Transverse colon (tissue), 3 donors: ENCODE results near the gene ACAP3.

ENCODE experiments used
- CTCF ChIP-seq, 5 experiments: fragments of 200-600 bp in 3 of 5; fragments of 450-650 bp in 2 of 5; sonication (generic) in 3 of 5; IDR thresholded peaks; 1 replicate in 2 of 5; 2 replicates in 3 of 5; pipeline ENCODE4 v1.5.1; 2016 to 2017; ENCODE audit warnings: antibody characterized with exemption in 5 of 5, inconsistent platforms in 3 of 5, mild to moderate bottlenecking in 2 of 5, moderate library complexity in 1 of 5
- POLR2A ChIP-seq: fragments of 450-650 bp; IDR thresholded peaks from one replicate; pipeline ENCODE4 v1.6.1; 2016; ENCODE audit warnings: antibody characterized with exemption, mild to moderate bottlenecking, moderate library complexity

GRCh38 chr1:1284221-1285101 is 23.3 kb downstream of the ACAP3 start:
- TF ChIP-seq POLR2A (no peak), CTCF (IDR thresholded peaks at IDR 0.05) (no peak)
